ENCODE results near the gene WWOX.

The WWOX gene

DNA sequence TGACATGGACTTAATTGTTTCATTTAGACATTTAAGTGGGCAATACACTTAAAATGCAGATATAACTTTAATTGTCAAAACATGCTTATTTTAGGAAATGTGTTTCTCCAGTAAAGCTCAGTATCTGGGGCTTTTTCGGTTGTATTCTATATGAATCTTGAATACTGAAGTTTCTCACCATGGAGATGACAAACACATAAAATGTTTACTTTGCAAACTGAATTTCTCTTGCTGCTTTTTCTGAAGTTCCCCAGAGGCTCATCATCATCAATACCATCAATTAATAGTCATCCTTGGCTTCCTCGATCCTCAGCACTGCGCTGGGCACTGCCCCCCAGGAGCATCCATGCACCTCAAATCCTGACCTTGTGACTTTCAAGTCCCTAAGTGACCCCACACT lies 227.3 kb downstream of the WWOX start:
- no peak for DNase-seq (ENCODE audit: extremely low read depth in 1 of 2, low read depth in 1 of 2)

DNA sequence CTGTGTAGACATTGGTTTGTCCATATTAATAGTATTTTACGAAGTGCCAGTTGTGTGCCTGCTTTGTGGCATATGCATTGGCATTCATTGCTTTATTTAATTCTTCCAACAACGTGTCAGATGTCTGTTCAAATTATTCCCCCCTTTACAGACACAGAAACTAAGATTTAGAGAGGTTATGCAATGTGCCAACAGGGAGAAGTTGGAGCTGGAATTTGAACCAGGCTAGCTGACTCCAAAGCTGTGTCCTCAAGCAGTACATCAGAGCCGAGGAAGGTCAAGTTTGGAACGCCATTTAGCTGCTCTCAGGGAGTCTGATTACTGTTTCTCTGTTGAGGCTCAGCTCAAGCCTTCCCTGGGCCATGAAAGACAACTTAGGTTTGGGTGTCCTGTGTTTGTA lies 232.3 kb downstream of the WWOX start:
- DNase-seq (ENCODE audit: extremely low read depth in 1 of 2, low read depth in 1 of 2): no peak

DNA sequence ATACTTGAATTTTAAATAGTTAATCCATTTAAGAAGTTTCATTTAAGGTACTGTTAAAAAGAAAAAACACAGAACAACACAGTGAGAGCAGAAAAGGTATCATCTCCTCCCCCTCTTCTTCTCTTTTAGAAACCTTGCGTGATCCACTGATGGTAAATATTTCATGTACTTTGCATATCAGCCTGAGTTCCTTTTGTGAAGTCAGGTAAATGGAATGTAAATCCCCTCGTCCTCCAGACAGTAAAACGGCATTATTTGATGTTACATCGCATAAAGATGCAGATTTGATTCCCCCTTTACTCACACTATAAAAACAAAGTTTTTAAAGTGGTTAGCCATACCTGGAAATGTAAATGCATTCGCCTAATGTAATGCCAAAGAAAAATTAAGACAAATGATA lies 234.4 kb downstream of the WWOX start:
- no peak for DNase-seq (ENCODE audit: extremely low read depth in 1 of 2, low read depth in 1 of 2)

DNA sequence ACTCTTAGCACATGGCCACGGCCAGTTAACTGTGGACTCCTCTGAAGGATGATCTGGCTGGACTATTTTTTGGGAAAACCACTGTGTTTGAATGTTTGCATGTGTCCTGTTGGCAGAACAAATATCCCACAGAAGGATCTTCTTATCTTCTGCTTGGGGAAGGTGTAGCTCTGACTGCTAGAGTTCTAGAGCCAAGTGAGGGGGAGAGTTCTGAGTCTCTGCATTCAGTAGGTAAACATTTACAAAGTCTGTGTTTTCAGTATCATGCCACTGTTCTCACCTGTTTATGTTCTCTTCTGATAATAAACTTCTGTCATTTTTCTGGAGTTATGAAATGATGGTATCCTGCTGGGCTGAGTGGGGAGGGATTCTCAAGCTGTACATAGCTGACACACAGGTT lies 241.1 kb downstream of the WWOX start:
- DNase-seq (ENCODE audit: extremely low read depth in 1 of 2, low read depth in 1 of 2): no peak

DNA sequence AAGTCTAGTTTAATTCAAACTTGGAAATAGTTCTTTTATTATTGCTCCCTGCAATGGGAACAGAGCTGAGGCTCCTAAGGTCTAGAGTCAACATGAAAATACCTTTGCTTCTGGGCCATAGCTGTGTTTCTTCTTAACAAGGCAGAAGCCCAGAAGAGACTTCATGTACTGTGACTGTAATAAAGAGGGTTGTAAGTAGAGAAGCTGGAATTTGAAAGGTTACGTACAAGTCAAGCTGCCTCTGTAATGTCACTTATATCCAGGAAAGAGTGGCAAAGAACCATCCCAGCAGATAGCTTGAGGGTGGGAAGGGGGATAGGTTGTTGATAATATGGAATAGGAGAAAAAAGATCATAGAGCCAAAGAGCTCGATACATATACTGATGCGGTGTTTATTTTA lies 248.6 kb downstream of the WWOX start:
- no peak for DNase-seq (ENCODE audit: extremely low read depth in 1 of 2, low read depth in 1 of 2)

DNA sequence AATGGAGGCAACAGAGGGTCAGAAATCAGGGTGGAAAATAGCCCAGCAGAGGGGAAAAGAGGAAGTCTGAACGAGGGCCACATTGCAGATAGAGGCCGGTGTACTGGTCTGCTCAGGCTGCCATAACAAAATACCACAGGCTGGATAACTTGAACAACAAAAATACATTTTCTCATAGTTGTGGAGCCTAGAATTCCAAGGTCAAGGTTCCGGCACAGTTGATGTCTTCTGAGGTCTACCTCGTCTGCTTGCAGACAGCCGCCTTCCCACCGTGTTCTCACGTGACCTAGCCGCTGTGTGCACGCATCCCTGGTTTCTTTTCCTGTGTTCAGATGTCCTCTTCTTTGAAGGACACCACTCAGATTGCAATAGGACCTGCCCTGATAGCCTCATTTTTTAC lies 249.4 kb downstream of the WWOX start:
- no peak for DNase-seq (ENCODE audit: extremely low read depth in 1 of 2, low read depth in 1 of 2)

DNA sequence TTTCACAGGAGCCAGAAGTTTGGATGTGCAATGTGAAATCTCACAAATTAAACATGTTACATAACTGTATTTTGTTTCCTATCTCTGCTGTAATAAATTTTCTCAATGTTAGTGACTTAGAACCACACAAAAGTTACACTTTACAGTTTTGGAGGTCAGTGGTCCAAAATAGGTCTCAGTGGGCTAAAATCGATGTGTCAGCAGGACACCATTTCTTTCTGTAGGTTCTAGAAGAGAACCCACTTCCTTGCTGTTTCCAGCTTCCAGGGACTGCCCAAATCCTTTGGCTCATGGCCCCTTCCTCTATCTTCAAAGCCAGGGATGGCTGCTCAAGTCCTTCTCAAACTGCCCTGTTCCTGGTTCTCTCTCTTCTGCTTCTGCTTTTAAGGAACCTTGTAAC lies 252.7 kb downstream of the WWOX start:
- DNase-seq (ENCODE audit: extremely low read depth in 1 of 2, low read depth in 1 of 2): no peak

DNA sequence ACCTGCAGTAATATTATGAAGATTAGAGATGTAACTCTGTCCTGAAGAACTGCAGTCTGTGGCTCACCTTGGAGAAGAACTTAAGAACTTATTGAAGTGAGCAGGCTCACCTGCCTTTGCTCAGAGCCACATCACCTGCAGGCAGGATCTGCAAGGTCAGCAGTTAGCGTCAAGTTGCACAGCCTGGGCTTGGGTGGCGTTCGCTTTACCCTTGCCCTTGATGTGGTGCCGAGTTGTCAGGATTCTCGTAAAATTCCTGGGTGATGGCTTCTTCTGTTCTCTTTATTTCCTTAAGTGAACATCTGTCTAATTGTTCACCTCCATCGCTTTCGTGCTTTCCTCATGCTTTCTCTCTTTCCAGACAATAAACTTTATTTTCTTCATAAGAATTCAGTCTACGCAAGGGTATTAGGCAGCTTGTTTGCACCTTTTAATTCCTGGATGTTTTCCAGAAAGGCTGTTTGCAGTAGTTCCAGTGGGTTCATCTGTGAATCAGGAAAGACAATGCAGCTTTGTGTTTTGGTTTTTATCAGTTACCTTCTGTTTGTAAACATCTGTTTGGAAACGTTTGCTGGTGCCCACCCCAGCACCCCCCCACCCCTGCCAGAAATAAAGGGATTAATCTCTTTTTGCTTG lies 254.3 kb downstream of the WWOX start:
- no peak for DNase-seq (ENCODE audit: extremely low read depth in 1 of 2, low read depth in 1 of 2)

DNA sequence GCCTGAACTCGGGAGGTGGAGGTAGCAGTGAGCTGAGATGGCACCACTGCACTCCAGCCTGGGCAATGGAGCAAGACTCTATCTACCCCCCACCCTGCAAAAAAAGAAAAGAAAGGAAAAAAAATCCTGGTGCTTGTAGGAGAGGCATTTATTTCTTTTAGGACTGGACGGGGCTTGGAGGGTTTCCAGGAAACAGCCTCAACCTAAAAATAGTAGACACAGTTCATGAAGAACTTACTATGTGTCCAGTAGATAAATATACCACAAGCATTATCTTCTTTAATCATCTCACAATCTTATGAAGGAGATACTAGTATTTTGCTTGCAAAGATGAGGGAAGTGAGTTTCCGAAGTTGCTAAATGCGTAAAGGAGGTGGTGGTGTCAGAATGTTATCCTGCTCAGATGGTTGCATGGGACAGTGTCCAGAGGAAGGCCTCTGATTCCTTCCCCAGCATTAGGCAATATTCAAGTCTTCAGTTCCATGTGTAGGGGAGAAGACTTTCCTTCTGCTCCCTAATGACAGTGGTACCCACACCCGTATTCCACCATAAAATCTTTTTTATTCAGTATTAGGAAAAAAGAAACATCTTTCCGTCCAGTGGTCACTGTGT lies 263.2 kb downstream of the WWOX start:
- DNase-seq (ENCODE audit: extremely low read depth in 1 of 2, low read depth in 1 of 2): no peak

DNA sequence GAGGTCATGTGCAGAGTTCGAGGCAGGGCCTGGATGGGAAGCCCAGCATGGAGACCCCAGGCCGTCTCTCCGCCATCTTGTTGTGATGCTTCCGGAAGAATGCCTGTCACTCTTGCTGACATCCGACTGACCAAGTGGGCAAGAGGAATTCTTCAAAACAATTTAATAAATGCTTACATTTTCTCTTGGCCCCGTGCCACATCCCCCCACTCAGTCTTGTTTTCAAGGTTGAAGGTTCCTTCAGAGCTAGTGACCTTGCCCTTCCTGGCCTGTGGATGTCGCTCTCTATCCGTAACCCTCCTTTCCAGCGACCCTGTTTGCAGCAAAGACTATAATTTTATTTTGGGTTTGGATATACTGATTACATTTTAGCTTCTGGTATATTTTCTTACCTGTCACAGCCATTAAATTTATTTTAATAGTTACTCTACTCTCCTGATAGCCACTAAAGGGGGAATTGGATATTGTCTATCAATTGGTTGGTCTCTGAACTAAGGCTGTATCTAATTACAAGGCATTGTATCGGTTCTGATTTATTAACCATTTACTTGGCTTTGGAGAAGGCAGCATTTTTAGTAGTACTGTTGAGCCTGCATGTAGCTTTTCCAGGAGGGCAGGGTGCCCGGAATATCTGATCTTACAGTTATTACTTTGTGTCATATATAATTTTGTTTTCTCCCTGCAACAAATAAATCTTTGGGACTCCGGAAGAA lies 264.5 kb downstream of the WWOX start:
- DNase-seq (ENCODE audit: extremely low read depth in 1 of 2, low read depth in 1 of 2): no peak

DNA sequence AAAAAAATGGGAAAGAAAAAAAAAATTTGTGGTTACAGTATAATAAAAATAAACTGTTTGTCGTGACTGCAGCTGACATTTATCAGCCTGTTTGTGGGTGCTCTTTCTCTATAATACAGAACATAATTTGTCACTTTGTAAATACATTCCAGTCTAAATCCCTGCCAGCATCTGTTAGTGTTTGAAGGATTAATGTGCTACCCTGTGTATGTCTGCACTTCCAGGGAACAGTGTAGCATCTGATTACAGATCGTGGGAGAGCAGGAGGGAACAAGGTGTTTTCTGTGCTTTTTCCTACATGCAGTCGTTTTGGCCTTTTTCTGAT lies 265.1 kb downstream of the WWOX start:
- DNase-seq (ENCODE audit: extremely low read depth in 1 of 2, low read depth in 1 of 2): no peak

DNA sequence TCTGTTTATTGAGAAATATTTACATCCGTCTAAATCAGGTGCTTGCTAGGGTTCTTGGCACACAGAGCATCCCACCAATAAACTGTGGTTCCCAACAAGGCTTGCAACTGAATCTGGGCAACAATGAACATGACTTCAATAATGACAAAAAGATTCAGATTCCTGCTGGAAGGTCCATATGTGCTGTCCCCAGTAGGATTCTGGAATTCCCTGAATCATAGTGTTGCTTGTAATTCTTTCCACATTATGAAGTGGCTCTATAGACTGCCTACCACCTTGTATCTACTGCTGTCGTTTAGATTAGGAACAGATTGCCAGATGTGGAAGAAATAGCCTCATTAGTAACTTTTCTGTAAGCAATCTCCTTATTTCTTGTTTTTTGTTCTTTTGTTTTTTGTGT lies 265.9 kb downstream of the WWOX start:
- DNase-seq (ENCODE audit: extremely low read depth in 1 of 2, low read depth in 1 of 2): no peak

DNA sequence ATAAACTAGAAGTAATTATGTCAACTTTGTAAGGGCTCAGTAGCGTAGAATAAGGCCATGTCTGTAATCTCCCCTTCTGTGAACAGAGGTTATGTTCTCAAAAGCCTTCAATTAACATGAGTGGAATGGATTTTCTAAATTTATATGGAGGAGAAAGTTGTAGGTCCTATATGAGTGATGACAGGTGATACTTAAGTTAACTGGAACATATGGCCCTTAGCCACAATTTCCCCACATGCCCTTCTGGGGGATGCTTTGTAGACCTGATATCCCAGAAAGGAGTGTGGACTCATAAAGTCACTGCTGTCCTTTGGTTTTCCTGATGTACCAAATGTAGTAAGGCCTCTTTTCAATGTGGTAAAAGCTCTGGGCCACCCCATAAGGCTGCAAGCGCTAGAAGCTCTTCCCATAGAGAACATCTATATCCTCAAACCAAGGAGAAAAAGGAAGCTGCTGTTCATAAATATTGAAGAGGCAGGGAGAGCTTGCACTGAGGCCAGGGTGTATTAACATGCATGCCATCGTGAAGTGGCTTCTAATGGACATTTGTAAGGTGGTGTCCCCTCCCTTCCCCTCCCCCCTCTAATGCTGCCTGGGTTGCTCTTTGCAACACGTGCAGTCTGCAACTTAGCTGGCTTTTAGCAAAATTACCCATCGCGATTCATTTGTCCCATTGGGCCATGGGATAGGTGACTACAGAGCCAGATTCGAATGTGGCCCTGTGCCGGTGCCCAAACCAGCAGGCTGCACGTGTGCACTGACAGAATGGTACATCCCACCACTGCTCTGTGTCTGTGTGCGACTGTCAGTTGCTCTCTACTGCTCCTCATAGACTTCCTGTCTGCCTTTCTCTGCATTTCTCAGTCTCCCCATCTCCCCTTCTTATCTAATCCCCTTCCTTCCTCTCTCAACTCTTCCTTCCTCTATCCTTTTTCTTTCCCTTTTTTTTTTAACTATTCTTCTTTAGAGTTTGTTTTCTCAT lies 269.0 kb downstream of the WWOX start:
- no peak for DNase-seq (ENCODE audit: extremely low read depth in 1 of 2, low read depth in 1 of 2)

DNA sequence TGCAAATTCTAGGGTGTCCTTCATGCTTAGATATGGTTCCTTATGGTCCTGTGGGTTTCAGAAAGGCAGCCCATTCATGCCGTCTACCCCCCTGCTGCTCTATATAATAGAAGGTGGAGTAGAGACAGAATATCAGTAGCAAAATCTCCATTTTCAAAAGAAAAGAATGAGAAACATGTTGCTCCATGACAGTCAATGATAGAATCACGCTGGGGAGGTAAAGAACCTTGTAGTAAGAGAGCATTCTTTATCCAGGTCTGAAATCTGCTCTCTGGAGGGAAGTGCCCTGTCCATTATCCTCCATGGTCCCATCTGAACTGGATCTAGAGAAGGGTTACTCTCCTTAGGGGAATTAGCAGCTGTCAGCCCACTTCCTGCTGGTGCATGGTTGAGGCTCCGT lies 272.8 kb downstream of the WWOX start:
- DNase-seq (ENCODE audit: extremely low read depth in 1 of 2, low read depth in 1 of 2): no peak

DNA sequence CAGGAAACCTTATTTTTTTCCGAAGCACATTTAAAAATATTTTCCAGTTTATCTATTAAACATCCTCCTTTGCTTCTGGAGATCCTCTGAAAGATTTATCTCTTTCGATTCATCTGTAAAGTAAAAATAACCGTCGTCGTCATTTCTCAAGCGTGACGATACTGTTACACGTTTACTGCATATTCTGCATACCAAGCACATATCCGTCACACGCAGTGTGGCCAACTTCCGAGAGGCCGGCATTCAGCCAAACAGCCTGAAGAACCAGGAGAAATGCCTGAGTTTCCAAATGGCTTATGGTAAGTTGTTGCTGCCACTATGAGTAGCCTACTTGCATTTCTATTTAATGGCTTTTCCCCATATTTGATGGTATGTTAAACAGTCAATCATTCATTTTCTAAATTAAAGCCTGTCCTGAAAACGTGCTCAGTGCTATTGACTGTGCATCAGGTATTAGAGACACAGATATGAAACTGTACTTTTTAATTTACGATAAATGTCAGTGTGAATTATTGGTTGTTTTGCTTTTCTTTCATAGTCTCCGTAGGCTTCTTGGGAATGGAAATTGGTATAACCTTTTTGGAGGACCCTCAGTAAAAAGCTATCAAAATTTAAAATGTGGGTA lies 275.7 kb downstream of the WWOX start:
- no peak for DNase-seq (ENCODE audit: extremely low read depth in 1 of 2, low read depth in 1 of 2)

DNA sequence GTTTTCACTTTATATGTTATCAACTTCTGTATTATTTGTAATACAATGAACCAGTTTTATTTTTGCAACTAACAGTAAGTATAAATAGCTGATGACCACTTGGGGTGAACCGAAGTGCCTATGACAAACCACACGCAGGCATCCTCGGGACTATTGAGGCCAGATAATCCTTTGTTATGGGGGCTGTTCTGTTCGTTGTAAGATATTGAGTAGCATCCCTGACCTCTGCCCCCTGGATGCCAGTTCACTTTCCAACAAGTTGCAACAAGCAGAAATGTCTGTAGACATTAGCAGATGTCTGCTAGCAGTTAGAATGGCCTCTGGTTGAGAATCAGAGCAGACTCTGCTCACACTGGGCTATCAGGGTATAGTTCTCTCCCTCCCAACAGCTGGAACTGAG lies 277.0 kb downstream of the WWOX start:
- DNase-seq (ENCODE audit: extremely low read depth in 1 of 2, low read depth in 1 of 2): no peak

DNA sequence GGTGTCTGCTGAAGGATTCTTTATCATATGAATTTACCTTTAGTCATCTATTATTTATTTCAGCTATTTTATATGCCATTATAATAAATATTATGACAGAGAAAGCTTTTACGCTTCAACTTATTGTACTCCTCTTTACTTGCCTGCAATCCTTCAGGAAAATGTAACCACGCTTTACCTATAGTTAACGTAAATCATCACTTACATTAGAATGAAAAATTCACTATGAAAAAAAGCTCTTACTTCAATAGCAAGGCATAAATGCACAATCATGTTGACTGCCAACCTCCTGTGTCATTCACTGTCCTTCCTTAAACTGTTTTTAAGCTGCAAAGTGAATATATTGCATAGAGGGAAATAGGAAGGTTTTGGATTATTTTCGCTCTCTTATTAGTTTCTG lies 277.9 kb downstream of the WWOX start:
- no peak for DNase-seq (ENCODE audit: extremely low read depth in 1 of 2, low read depth in 1 of 2)

DNA sequence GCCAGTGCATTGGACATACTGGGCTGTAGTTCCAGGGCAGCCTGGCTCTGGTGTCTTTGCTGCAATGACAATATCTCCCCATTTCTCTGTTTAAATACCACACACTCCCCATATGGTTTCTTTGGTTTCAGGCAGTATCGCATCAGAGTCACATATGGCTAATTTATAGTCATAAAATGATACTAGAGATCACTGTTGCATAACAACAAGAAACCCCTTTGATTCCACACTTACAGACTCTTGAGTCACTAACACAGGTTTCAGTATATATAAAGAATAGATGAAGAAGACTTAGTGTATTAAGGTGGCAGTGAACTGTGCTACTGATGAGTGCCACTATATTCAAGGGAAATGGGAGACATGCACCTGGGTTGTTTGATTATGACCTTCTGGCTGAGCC lies 281.6 kb downstream of the WWOX start:
- DNase-seq (ENCODE audit: extremely low read depth in 1 of 2, low read depth in 1 of 2): no peak

DNA sequence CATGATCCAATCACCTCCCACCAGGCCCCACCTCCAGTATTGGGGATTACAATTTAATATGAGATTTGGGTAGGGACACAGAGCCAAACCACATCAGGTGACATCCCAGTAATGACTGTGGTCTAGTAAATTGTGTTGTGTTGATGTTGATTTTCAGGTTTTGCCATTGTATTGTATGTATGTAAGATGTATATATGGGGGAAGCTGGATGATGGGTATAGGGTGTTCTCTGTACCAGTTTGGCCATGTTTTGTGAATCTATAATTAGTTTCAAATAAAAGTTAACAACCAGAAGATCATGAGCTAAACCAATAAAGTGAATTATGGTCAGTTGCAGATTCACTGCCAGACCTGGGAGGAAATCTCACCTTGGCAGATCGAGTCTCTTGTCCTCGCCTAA lies 283.7 kb downstream of the WWOX start:
- DNase-seq (ENCODE audit: extremely low read depth in 1 of 2, low read depth in 1 of 2): no peak

DNA sequence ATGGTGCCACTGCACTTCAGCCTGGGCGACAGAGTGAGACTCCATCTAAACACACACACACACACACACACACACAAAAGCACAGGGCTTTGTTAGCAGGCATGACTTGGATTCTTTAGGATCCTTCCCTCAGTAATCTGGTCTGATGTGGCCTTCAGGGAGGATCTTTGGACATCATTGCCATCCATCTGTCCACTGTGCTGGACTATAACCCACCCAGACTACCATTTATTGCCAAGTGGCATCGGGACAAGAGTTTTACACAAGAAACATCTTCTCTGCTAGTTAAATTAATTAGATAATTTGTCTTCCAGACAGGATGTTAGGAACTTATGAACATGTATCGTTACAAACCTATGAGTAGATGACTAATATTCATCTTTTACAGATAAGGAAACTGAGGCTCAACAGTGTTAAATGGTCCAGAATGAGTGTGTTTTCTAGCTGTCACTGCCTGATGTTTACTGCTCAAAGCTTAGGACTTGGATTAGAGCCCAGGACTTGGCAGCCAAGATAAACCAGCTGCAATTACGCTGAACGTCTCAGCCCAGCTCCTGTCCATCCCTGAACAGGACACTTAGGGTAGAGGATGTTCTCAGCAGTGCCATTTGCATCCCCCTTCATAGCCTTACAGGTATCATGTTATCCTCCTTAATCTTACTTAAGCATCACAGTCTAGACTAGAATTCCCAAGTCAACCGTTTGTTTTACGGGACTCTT lies 285.8 kb downstream of the WWOX start:
- DNase-seq (ENCODE audit: extremely low read depth in 1 of 2, low read depth in 1 of 2): no peak

All from stimulated activated CD8-positive, alpha-beta memory T cell treated with anti-CD3 and anti-CD28 coated beads, Interleukin-7, amount 100 ng/mL, for 48 hours (primary cell).